Stimulated activated CD8-positive, alpha-beta memory T cell treated with anti-CD3 and anti-CD28 coated beads, Interleukin-7, amount 100 ng/mL, for 4 hours (primary cell): ENCODE data around the gene BAHCC1.
A peak's percentile ranks its signal among the peaks of the same experiment; 100 is the strongest.

Source experiments
- DNase-seq, 2 donors: peaks; one replicate each; pipeline ENCODE4 v3.0.0-alpha.2; 2020; ENCODE audit warnings: low read depth in 2 of 2

The BAHCC1 gene

DNA sequence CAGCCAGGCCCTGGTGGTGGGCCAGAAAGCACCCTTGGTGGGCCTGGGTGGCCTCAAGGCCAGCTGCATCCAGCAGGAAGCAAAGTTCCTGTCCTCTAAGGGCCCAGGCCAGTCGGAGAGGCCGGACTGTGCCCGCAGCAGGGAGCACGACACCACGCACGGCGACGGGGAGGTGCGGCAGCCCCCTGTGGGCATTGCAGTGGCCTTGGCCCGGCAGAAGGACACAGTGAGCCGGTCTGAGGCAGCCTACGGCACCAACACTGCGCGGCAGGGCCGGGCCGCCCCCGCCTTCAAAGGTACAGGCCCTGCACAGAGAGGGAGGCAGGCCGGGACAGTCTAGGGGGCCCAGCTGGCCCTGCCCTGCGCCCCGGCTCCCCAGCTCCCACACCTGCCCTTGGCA lies 48.0 kb downstream of the BAHCC1 start:
- no peak for DNase-seq

DNA sequence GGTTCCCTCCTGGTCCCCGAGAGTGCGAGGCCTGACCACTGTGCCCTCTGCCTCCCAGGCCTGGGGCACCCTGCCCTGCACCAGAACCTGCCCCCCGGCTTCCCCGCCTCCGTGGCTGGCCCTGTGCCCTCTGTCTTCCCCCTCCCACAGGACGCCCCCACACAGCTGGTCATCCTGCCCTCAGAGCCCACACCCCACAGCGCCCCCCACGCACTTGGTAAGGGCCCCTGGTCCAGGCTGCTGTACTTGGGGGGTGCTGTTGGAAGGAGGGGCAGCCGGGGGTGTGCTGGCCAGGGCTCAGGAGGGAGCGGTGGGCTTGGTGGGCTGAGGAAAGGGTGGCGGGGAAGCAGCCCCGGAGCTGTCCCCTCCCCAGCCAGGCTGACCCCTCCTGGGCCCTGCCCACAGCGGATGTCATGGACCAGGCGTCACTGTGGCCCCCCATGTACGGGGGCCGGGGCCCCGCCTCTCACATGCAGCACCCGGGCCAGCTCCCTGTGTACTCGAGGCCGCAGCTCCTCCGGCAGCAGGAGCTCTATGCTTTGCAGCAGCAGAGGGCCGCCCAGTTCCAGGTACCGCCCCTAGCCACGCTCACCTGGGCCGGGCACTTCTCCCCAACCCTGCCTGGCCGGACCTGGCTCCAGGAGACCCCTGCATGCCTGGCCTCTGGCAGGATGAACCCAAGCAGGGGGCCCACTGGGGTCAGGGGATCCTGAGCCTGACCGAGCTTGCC lies 49.5 kb downstream of the BAHCC1 start:
- DNase-seq: no peak

DNA sequence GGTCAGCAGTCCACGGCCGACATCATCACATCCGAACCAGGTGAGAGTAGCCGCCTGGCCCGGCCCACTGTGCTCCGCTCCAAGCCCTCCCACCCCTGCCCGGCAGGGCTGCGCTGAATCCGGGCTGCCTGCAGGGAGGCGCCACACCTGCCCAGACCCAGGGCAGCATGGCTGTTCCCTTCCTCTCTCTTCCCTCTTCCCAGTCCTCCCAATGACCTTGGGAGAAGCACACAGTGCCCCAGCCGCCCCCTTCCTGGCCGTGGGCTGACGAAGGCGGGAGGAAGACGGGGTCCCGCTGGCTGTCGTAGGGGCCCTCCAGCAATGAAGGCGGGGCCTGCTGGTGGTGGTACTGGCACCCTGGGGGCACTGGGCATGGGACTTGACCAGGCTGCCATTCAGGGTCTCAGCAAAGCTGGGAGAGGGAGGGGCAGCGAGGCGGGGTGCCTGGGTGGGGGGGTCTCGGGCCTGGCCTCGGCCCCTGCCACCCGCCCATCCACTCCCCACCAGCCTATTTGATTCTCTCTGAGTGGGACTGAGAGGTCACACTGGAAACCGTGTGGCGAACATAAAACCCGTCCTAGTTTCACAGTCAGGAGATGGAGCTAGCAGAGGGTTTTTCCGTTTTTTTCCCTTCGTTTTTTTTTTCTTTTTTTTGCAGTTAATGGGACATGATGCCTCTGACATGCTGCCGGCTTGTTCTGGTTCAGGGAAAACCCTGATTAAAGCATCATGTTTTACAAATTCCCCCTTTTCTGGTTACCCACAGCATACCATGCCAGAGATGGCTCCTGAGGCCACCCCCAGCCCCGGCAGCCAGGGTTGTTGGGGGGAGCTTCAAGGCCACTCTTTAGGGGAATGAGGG lies 50.6 kb downstream of the BAHCC1 start:
- no peak for DNase-seq

DNA sequence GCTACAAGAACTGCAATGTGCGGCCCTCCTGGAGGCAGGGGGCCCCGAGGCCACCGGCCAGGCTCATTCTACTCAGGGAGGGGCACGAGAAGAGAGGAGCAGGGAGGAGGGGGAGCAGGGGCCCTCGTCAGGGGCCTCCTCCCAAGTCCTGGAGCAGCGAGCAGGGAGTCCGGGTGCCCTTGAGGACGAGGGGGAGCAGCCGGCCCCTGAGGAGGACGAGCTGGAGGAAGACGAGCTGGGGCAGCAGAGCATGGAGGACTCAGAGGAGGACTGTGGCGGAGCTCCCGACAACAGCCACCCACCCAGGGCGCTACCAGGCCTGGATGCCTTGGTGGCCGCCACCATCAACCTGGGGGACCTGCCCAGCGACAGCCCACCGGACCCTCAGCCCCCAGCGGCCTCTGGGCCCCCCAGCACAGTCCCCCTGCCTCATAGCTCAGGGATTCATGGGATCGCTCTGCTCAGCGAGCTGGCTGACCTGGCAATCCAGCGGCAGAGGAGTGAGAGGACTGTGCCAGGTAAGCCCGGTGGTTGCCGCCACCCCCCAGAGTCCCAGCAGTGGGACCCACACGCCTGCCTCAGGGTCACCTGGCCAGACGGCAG lies 52.2 kb downstream of the BAHCC1 start:
- DNase-seq: no peak

DNA sequence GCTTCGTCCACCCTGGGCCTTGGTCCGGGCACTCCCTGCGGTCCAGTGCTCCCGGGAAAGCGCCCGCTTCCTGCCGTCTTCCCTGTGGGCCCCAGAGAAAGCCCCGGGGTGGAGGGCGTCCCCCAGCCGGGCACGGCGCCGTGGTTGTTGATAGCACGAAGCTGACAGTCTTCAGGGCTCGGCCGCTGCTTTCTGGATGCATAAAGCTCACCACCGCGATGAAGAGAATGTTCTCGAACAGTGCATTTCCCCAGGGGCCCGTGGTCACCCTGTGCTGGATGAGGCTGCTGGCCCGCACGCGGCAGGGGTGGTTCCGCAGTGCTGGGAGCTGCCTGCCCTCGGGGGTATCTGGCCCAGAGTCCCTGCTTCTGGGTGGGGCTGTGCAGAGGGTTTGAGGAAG lies 53.2 kb downstream of the BAHCC1 start:
- DNase-seq: no peak

DNA sequence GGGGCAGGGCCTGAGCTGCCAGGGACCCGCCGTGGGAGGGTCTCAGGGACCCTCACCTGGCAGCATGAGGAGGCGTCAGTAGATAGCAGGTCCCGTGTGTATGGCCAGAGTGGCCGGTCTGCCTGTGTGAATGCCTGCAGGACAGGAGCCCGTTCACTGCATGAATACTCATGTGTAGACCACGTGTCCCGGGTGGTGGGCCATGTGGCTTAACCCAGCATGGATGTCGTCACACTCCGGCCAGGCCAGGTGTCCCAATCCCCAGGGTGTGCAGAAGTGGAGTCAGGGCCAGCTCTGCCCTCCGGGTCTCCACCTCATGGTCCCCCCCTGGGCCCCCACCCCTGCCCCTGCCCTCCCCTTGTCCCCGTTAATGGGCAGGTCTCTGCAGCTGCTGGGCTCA lies 53.7 kb downstream of the BAHCC1 start:
- DNase-seq: no peak

DNA sequence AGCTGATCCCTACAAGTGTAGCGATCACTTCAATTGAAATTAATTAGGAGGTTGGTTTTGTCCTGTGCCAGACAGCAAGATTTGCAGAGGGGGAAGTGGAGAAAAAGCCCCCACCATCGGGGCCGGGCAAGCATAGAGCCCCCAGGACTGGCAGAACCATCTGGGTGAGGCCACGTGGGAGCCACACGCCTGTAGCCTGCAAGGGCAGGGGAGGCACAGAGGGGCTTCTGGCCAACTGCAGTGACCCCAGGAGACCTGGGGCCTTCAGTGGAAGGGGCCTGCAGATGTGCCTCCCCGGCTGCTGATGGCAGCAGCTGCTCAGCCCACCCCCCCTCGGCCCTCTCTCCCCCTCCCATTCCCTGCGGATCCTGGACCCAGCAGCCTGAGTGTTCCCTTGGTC lies 54.1 kb downstream of the BAHCC1 start:
- no peak for DNase-seq

DNA sequence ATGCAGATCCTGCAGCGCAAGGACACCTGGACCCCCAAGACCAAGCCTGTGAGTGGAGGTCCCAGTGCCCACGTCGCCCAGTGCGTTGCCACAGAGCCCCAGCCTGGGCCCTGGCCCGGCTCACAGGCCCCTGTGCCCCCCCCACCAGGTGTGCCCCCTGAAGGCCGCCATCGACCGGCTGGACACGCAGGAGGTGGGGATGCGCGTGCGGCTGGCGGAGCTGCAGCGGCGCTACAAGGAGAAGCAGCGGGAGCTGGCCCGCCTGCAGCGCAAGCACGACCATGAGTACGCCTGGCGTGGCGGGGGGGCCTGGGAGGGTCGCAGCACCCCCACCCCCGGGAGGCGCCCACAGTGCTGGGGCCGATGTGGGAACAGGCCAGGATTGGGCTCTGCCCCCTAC lies 56.6 kb downstream of the BAHCC1 start:
- no peak for DNase-seq

DNA sequence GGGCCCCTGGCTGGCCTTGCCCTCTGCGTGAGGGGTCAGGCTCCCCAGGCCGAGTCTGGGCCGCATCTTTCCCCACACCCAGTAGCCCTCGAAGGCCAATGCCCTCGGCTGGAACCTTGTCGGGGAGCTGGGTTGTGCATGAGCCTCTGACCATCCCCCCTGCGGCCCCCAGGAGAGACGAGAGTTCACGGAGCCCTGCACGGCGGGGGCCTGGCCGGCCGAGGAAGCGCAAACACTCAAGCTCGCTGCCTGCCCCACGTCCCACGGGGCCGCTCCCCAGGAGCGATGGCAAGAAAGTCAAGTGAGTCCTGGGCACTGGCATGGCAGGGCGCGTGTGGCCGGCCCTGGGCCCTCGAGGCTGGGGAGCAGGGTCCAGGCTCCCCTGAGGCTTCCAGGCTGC lies 57.3 kb downstream of the BAHCC1 start:
- no peak for DNase-seq

DNA sequence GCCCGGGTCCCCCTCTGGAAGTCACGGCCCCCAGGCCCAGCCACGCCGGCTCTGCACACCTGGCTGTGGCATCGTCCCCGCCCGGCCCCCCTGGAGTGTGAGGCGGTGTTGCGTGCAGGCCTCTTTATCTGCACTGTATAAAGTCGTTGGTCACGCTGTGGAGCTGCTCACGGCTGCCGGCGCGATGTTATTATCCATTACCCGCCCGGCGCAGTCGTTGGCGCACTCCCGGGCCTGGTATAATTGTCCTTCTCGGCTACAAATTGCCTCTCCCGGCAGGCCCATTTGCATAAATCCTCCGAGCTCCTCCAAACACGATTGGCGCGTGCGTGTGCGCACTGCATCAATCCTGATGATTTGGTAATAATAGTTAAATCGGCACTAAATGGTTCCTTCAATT lies 57.8 kb downstream of the BAHCC1 start:
- no peak for DNase-seq

DNA sequence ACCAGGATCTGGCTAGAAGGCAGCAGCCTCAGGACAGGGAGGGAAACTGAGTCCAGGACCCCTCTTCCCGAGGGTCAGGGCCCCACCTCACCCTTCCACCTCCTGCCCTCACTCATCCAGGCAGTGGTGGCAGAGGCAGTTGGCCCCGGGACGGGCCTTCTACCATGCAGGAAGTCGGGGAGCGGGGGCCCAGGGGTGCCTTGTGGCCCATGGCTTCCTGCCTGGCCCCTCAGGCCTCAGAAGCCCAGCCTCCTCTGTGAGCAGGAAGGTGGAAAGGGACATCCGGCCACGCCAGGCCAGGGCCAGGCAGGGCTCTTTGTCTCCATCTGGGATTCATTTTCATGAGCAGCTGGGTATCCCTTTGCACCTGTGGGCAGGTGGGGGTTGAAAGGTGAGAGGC lies 58.5 kb downstream of the BAHCC1 start:
- DNase-seq: no peak

DNA sequence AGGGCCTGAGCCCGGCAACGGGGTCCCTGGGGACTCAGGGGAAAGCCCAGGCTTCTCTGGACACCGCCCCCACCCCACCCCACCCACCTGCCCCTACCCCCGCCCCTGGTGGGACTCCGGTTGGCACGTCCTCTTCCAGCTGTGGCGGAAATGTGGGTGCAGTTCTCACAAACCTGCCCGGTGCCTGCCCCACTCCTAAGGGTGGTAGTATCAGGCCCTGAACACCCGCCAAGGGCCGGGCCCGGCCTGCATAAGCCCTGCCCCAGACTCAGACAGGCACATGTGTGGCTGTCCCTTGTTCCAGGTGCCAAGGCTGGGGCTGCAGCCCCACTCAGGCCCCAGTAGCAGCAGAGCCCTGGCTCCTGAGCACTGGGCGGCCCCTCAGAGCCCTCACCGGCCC lies 59.2 kb downstream of the BAHCC1 start:
- no peak for DNase-seq

DNA sequence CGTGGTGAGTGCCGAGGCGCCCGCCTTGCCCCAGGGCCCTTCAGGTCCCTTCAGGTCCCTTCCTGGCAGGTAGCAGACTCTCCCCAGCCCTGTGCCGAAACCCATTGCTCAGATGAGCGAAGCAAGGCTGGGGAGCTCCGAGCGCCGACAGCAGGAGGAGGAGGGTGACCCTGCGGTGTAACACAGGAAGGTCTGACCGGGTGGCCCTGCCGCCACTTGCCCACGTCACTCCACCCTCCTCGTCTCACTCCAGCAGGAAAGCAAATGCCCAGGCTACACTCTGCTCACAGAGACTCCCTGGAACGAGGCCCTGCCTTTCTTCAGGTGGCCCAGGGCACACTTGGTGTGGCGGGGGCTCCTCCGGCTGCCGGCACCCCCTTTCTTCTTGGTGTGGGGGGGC lies 60.1 kb downstream of the BAHCC1 start:
- DNase-seq: peak in 1 of 2 donors; percentile 2

DNA sequence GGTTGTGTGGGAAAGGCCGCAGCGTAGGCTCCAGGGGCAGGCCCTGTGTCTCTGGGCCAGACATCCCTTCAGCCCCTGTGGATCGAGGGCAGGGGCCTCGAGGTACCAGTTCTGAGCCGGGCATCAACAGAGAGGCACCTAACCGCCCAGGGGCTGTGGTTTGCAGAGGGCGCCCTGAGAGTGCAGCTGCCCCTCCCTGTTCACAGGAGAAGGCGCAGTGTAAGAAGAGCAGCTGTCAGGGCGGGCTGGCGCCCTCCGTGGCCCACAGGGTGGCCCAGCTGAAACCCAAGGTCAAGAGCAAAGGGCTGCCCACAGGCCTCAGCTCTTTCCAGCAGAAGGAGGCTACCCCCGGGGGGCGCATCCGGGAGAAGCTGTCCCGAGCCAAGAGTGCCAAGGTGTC lies 60.8 kb downstream of the BAHCC1 start:
- no peak for DNase-seq

DNA sequence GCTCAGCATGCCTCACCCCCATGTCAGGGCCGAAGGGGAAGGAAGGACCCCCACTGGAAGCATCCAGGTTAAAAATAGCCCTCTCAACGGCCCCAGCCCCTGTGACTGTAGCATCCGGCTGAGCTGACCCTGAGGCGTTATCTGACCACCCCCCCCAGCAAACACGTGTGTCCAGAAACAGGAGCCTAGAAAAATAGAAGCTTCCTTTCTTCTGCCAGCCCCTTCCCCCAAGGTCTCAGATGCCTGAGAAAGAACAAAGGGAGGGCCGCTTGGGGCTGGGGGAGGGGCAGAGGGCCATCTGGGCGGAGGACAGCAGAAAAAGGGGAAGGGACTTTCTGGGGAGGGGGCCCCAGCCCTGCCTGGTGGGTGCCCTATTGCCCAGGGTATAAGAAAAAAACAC lies 61.5 kb downstream of the BAHCC1 start:
- DNase-seq: no peak

DNA sequence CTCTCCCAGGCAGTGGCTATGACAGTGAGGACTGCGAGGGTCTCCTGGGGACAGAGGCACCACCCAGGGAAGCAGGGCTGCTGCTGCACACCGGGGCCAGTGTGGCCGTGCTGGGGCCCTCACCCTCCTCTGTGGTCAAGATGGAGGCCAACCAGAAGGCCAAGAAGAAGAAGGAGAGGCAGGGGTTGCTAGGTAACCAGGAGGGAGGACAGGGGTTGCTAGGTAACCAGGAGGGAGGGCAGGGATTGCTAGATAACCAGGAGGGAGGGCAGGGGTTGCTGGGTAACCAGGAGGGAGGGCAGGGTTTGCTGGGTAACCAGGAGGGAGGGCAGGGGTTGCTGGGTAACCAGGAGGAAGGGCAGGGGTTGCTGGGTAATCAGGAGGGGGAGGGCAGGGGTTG lies 62.1 kb downstream of the BAHCC1 start:
- no peak for DNase-seq

DNA sequence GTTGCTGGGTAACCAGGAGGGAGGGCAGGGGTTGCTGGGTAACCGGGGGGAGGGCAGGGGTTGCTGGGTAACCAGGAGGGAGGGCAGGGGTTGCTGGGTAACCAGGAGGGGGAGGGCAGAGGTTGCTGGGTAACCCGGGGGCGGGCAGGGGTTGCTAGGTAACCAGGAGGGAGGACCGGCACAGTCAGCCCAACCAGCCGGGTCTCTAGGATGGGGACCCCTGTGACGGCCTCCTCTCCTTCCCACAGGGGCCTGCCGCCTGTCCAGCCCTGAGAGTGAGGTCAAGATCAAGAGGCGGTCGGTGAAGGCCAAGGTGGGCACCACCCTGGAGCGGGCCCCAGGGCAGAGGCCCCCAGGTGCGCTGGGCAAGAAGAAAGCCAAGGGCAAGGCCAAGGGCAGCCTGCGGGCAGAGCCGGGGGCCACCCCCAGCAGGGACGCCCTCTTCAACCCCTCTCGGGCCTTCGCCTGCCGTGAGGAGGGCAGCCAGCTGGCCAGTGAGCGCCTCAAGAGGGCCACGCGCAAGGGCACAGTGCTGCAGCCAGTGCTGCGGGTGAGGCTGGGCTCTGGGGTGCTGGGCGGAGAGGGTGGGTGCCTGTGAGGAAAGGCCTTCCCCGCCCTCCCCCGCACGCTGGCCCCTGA lies 62.8 kb downstream of the BAHCC1 start:
- DNase-seq: no peak

DNA sequence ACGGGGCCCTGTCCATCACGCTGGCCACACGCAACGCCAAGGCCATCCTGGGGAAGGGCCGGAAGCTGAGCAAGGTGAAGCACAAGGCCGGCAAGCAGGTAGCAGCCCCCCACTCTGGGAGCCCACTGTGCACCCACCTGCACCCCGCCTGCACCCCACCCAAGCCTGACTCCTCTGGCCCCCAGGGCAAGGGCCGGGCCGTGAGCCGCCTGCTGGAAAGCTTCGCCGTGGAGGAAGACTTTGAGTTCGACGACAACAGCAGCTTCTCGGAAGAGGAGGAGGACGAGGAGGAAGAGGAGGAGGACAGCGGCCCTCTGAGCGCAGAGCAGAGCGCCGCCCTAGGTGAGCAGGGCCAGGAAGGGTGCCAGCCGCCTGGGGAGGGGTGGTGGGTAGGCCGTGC lies 63.4 kb downstream of the BAHCC1 start:
- DNase-seq: no peak

DNA sequence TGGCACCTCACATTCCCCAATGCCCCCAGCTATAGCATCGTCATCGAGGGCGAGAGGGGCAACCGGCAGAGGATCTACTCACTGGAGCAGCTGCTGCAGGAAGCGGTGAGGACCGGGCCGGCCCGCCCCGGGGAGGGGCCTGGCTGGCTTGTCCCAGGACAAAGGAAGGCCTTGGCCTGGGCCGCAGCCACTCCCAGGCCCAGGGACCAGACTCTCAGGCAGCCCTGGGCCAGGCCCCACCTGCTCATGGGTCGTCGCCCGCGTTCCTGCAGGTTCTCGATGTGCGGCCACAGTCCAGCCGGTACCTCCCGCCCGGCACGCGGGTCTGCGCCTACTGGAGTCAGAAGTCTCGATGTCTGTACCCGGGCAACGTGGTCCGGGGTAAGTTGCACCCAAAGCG lies 64.0 kb downstream of the BAHCC1 start:
- DNase-seq: no peak

DNA sequence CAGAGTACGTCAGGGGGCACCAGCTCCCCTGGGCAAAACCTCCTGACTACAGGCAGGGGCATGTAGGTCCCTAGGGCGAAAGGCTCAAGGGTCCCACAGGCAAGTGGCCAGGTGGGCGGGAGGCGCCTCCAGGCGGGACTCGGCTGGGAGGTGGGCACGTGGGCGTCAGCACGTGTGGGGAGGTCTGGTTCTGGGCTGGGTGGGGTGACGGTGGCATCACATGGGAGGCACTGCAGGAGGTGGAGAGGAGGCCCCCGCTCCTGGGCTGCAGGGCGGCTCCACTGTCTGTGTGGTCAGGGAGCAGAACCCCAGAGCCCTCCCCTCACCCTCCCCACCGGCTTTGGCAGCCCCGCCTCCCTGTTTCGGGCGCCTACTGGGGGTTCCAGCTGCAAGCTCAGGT lies 64.6 kb downstream of the BAHCC1 start:
- no peak for DNase-seq

DNA sequence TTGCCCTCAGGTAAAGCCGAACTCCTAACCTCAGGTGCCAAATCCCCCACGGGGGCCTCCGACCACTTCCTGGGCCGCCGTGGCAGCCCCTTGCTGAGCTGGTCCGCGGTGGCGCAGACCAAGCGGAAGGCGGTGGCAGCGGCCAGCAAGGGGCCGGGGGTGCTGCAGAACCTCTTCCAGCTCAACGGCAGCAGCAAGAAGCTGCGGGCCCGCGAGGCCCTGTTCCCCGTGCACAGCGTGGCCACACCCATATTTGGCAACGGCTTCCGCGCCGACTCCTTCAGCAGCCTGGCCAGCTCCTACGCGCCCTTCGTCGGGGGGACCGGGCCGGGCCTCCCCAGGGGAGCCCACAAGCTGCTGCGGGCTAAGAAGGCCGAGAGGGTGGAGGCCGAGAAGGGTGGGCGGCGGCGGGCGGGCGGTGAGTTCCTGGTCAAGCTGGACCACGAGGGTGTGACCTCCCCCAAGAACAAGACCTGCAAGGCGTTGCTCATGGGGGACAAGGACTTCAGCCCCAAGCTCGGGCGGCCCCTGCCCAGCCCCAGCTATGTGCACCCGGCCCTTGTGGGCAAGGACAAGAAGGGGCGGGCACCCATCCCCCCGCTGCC lies 65.7 kb downstream of the BAHCC1 start:
- no peak for DNase-seq
